Measurements from ENCODE around the gene NUDT4.

Gene NUDT4

DNA sequence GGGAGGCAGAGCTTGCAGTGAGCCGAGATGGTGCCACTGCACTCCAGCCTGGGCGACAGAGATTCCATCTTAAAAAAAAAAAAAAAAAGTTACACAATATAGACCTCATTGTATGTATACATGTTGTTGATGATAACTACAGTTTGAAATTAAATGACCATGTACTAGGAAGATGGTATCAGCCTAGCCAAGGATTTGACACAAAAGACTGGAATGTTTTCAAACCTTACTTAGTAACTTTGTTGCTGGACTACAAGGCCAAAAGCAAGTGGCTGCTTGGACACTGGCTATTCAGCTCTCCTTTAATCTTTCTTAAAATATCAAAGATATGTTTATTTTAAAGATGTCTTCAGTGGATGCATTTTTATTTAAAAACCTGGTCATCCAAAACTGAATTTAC, 18.9 kb upstream of the NUDT4 start:
- no peak for DNase-seq (ENCODE audit: low read depth in 1 of 2, low spot score in 1 of 2)
- TF ChIP-seq, protein P1, sequence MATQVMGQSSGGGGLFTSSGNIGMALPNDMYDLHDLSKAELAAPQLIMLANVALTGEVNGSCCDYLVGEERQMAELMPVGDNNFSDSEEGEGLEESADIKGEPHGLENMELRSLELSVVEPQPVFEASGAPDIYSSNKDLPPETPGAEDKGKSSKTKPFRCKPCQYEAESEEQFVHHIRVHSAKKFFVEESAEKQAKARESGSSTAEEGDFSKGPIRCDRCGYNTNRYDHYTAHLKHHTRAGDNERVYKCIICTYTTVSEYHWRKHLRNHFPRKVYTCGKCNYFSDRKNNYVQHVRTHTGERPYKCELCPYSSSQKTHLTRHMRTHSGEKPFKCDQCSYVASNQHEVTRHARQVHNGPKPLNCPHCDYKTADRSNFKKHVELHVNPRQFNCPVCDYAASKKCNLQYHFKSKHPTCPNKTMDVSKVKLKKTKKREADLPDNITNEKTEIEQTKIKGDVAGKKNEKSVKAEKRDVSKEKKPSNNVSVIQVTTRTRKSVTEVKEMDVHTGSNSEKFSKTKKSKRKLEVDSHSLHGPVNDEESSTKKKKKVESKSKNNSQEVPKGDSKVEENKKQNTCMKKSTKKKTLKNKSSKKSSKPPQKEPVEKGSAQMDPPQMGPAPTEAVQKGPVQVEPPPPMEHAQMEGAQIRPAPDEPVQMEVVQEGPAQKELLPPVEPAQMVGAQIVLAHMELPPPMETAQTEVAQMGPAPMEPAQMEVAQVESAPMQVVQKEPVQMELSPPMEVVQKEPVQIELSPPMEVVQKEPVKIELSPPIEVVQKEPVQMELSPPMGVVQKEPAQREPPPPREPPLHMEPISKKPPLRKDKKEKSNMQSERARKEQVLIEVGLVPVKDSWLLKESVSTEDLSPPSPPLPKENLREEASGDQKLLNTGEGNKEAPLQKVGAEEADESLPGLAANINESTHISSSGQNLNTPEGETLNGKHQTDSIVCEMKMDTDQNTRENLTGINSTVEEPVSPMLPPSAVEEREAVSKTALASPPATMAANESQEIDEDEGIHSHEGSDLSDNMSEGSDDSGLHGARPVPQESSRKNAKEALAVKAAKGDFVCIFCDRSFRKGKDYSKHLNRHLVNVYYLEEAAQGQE (IDR thresholded peaks at IDR 0.05; ENCODE audit: insufficient replicate concordance, low read depth): no peak
- no peak for TF ChIP-seq GABPA (IDR thresholded peaks at IDR 0.05; ENCODE audit: low read depth)
- H3K27me3 ChIP-seq (ENCODE audit: insufficient read depth, poor library complexity, severe bottlenecking): no peaks in the 10 kb centered on the region

DNA sequence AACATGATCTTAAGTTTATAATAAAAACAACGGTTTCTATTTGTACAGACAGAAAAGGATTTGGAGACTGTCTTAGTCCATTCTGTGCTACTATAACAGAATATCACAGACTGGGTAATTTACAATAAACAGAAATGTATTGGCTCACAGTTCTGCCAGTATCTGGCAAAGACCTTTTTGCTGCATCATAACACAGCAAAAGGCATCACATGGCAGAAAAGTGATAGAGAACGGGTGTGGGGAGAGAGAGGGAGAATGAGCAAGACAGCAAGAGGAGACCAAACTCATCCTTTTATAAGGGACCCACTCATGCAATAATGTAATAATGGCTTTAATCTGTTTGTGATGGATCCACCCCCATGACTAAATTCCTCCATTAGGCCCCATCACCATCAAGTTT, 17.0 kb upstream of the NUDT4 start:
- H3K27me3 ChIP-seq (ENCODE audit: insufficient read depth, poor library complexity, severe bottlenecking): no peaks in the 10 kb centered on the region
- TF ChIP-seq, protein P1 (IDR thresholded peaks at IDR 0.05; ENCODE audit: insufficient replicate concordance, low read depth): no peak
- TF ChIP-seq, protein P2, sequence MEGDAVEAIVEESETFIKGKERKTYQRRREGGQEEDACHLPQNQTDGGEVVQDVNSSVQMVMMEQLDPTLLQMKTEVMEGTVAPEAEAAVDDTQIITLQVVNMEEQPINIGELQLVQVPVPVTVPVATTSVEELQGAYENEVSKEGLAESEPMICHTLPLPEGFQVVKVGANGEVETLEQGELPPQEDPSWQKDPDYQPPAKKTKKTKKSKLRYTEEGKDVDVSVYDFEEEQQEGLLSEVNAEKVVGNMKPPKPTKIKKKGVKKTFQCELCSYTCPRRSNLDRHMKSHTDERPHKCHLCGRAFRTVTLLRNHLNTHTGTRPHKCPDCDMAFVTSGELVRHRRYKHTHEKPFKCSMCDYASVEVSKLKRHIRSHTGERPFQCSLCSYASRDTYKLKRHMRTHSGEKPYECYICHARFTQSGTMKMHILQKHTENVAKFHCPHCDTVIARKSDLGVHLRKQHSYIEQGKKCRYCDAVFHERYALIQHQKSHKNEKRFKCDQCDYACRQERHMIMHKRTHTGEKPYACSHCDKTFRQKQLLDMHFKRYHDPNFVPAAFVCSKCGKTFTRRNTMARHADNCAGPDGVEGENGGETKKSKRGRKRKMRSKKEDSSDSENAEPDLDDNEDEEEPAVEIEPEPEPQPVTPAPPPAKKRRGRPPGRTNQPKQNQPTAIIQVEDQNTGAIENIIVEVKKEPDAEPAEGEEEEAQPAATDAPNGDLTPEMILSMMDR (IDR thresholded peaks at IDR 0.05; ENCODE audit: insufficient read depth, low read length): no peak
- no peak for TF ChIP-seq GABPA (IDR thresholded peaks at IDR 0.05; ENCODE audit: low read depth)
- no peak for TF ChIP-seq POLR2AphosphoS5 (IDR thresholded peaks at IDR 0.05; ENCODE audit: low read depth)
- no peak for TF ChIP-seq SPI1 (IDR thresholded peaks at IDR 0.05; ENCODE audit: borderline replicate concordance, low read depth)
- DNase-seq (ENCODE audit: low read depth in 1 of 2, low spot score in 1 of 2): no peak
- H3K27ac ChIP-seq (replicated peaks): no peak overlapping the region
- H3K4me3 ChIP-seq (replicated peaks; ENCODE audit: insufficient read depth, low read length): no peak overlapping the region

More for the DNA sequence above, 18.9 kb upstream of the NUDT4 start:
- H3K27ac ChIP-seq (replicated peaks): no peak overlapping the region
- no peak overlapping the region for H3K4me3 ChIP-seq (replicated peaks; ENCODE audit: insufficient read depth, low read length)

DNA sequence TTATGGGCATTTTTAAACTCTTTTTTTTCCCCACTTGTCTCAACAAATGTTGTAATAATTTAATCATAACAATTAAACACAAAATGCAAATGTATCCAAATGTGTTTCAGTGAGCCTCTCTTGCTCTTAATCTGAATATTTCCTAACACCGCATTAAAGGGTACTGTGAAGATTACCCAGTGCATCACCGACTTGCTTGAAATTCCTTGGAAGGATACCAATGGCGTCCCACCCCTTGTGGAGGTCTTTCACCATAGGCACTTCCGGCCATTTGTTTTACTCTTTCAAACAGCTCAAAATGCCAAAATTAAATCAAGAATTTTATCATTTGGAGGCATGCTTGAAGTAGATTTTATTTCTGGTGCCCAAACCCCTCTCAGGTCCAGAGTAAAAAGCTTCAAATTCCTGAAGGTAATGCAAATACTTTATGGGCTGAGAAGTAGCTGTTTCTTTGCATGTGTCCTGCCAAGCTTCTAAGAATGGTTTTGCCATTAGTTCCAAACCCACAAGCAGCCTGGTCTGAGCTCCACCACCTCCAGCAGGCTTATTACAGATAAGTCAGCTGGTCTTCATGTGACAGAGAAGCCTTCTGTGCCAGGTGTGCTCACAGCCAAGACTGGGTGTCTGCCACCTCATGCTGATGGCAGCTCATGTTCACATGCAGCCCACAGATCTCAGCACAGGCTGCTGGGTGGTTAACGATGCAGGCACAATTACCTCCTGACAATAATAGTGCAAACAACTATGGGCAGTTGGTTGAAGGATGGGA, 16.4 kb upstream of the NUDT4 start:
- Histone ChIP-seq H3K27me3 (ENCODE audit: insufficient read depth, poor library complexity, severe bottlenecking) (no peaks in the 10 kb centered on the region), H3K27ac (replicated peaks) (no peak overlapping the region), H3K4me3 (replicated peaks; ENCODE audit: insufficient read depth, low read length) (no peak overlapping the region)
- TF ChIP-seq POLR2AphosphoS5 (IDR thresholded peaks at IDR 0.05; ENCODE audit: low read depth) (no peak), GABPA (IDR thresholded peaks at IDR 0.05; ENCODE audit: low read depth) (no peak), SPI1 (IDR thresholded peaks at IDR 0.05; ENCODE audit: borderline replicate concordance, low read depth) (no peak)
- TF ChIP-seq, protein P1 (IDR thresholded peaks at IDR 0.05; ENCODE audit: insufficient replicate concordance, low read depth): no peak
- TF ChIP-seq, protein P2 (IDR thresholded peaks at IDR 0.05; ENCODE audit: insufficient read depth, low read length): no peak
- DNase-seq (ENCODE audit: low read depth in 1 of 2, low spot score in 1 of 2): no peak
